ENCODE data around the gene LLGL1.

LLGL1 gene

DNA sequence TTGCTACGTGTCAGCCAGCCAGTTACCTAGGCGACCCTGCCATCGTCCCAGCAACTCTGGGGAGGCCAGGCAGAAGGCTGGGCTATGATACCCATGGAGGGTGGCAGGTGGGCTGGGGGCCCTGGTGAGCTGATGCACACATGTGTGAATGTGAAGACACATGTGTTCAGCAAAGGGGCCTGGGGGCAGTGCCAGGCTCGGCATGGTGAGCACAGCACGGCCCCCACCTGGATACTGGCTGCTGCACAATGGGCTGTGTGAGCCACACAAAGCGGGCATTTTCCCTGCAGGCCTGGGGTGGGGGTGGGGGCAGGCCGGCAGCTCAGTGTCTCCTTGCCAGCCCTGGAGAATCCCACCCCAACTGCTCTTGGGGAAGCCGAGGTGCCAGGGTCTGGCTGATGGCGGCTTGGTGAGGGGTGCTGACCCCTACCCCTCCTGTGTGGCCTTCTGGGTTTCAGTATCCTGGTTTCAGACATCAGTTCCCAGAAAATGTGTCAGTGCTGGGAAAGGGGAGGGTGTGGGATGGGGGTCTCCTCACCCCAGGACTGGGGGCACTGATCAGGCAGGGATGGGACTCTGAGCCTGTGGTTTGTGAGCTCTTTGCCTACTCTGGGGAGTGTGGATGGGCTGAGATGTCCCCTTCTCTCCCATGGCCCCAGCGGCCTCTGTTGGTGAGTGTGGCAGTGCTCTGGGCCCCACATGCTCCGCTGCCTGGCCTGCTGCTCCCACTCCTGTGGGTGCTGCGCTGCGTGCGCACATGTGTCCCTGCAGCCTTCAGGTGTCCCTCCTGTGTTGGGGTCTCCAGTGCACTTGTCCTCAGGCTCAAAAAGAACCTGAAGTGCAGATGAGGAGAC lies 5.1 kb downstream of the LLGL1 start:
- no peak for DNase-seq

DNA sequence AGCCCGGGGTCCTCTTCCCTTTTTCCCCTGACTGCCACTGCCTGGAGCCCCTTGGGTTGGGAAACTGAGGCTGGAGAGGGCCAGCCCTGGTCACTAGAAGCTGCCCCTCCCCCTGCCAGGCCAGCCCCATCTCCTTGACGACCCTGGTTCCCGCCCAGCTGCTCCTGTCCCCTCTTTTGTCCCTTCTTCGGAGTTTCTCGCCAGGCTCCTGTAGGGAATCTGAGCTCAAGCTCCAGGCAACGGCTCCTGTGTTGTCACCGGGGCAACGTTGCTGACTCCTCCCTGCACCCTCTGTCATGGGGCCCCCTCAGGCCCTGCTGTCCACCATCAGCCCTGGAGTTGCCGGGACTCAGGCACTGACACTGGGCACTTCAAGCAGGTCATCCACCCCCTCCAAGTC lies 5.7 kb downstream of the LLGL1 start:
- no peak for DNase-seq

DNA sequence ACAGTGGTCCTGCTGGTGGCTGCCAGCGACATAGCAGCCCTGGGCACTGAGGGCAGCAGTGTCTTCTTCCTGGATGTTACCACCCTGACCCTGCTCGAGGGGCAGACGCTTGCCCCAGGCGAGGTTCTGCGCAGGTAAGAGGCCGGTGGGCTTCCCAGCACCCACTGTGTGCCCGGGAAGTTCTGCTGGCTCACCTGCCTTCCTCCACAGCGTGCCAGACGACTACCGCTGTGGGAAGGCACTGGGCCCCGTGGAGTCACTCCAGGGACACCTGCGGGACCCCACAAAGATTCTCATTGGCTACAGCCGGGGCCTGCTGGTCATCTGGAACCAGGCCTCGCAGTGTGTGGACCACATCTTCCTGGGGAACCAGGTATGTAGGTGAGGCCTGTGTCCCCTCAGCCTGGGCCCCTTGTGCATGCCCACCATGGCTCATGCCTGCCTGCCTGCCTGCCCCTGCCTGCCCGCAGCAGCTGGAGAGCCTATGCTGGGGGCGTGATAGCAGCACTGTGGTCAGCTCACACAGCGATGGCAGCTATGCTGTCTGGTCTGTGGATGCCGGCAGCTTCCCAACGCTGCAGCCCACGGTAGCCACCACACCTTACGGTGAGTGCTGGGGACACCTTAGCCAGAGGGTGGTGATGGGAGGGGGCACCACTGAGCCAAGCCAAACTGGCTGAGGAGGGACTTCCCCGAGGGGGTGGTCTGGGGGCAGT lies 8.5 kb downstream of the LLGL1 start:
- no peak for DNase-seq

DNA sequence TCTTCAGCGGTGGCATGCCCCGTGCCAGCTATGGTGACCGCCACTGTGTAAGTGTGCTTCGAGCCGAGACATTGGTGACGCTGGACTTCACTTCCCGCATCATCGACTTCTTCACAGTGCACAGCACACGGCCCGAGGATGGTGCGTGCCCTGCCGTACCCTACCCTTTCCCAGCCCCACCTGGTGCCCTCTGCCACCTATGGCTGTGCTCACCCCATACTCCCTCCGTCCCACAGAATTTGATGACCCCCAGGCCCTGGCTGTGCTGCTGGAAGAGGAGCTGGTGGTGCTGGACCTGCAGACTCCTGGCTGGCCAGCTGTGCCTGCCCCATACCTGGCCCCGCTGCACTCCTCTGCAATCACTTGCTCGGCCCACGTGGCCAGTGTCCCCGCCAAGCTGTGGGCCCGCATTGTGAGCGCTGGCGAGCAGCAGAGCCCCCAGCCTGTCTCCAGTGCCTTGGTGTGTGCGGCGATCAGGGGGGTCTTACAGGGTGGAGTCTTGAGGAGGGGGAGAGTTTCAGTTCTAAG lies 9.5 kb downstream of the LLGL1 start:
- no peak for DNase-seq

DNA sequence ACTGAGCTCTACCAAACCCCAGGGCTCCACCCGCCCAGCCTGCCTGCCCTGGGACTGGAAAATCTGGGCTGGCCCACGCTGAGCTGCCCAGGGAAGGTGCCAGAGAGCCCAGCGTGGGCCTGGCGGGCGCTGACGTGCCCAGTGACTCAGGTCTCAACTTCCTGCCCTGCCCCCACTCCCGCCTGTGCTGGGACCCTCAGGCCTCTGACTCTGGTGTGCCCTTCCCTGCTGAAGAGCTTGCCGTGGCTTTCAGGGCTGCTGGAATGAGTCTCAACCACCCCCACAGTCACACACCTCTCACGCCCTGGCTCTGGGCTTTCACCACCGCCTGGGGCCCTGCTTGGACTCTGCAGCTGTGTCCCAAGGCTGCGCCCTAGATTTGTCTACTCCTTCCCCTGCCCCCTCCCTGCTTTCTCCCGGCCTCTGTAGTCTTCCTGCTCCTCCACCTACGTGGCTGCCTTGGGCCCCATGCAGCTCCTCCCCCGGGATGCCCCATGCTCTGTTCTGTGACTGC lies 10.4 kb downstream of the LLGL1 start:
- no peak for DNase-seq

DNA sequence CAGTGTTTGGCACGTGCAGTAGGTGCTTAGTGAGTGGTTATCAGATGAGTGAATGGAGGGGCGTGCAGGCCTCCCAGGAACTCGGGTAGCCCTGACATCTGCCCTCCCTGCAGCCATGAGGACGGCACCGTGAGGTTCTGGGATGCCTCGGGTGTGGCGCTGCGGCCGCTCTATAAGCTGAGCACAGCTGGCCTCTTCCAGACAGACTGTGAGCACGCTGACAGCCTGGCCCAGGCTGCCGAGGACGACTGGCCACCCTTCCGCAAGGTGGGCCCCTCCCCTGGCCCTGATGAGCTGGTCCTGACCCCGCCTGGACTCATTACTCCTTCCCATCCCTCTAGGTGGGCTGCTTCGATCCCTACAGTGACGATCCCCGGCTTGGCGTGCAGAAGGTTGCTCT lies 11.1 kb downstream of the LLGL1 start:
- DNase-seq: no peak

DNA sequence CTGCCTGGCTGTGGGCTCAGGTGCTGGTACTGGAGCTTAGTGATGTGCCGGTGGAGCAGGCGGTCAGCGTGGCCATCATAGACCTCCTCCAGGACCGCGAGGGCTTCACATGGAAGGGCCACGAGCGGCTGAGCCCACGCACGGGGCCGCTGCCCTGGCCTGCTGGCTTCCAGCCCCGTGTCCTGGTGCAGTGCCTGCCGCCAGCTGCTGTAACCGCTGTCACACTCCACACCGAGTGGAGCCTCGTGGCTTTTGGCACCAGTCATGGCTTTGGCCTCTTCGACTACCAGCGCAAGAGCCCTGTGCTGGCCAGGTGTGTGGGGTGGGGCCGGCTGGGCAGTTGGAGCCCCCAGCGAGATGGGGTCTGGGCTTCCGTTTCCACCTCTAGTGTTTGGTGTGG lies 12.0 kb downstream of the LLGL1 start:
- DNase-seq: no peak

DNA sequence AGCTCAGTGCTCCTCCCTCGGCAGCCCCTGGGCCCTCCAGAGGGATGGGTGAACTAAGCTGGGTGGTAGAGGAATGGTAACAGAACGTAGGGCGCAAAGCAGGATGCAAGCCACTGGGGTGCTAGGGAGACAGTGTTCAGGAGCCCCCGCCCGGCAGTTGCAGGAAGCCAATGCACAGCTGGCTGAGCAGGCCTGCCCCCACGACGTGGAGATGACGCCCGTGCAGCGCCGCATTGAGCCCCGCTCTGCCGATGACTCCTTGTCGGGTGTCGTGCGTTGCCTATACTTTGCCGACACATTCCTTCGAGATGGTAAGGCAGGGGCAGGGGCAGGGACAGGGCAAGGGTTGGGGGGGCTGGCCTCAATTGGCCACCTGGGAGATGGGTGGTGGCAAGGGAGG lies 12.9 kb downstream of the LLGL1 start:
- no peak for DNase-seq

DNA sequence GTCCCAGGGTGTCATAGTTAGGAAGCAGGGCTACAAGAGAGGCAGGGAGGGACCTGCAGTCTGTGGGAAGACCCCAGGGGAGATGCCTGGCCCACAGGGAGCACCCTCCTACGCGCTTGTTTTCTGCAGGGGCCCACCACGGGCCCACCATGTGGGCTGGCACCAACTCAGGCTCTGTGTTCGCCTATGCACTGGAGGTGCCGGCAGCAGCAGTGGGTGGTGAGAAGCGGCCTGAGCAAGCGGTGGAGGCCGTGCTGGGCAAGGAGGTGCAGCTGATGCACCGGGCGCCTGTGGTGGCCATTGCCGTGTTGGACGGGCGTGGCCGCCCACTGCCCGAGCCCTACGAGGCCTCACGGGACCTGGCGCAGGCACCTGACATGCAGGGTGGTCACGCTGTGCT lies 15.0 kb downstream of the LLGL1 start:
- no peak for DNase-seq

DNA sequence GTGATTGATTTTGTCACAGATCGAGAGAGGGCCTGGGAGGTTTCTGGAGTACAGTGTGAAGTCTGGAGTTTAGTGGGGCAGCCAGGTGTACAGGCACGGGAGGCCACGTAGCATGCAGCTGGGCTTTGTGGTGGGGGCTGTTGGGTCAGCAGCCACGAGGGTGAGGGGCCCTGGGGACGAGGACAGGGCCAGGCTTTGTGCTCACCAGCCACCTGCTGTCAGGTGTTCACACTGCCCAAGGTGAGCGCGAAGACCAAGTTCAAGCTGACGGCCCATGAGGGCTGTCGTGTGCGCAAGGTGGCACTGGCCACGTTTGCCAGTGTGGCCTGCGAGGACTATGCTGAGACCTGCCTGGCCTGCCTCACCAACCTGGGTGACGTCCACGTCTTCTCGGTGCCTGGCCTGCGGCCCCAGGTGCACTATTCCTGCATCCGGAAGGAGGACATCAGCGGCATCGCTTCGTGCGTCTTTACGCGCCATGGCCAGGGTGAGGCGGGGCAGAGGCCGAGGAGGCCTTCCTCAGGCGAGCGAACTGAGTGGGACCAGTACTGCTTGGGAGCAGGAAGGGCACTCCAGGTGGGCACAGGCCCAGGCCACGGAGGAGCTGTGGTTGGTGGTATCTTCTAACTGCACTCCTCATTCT lies 15.9 kb downstream of the LLGL1 start:
- no peak for DNase-seq

DNA sequence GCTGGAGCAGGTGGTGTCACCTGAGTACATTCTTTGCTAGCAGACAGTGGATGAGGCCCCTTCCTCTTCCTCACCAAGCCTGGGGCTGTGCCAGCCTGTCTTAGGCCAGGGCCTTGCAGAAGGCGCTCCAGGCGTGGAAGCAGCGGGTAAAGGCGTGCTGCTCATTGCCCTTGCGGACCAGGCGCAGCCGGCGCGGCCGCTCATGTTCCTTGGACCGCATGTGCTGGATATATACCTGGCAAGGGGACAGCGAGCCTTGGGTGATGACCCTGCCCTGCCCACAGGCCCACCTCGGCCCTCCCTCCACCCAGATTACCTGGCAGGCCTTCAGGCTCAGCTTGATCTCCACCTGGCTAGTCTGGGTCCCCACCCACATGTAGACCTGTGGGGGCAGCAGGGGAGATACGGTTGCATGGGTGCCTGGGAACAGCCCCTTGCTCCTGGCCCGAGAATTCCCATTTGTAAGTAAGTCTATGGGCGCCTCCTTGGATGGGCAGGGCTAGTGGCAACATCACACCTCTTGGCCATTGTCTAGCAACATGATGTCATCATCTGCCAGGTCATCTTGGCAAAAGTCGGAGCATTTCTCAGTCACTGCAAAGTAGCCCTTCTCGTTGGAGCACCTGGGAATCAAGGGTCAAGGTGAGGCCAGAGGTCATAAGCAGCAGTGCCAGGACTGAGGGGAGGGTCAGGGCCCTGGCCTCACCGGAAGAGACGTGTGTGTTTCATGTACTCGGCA lies 19.8 kb downstream of the LLGL1 start:
- no peak for DNase-seq

DNA sequence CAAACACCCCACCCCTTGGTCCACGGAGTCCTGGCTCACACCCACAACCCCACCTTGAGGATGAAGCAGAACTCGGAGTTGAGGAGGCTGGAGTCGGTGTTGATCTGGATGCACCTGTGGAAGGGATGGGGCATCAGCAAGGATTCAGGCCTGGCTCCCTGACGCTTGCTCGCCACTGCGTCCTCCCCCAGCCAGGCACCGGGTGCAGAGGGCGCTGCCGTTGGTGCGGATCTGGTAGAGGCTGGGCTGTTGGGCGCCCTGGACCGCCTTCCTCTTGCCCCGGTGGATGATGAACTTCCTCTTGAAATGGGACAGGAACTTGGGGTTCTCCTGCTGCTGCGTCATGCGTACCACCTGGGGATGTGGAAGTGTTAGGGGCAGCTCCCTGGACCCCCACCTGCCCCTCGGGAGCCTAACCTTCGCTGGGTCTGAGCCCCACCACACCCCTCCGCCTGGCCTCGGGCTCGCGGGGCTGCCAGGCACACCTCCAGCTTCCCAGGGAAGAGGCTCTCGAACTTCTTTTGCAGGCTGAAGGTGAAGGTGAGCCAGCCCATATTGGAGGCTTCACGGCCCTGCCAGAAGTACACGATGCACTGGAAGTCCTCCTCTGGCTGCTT lies 20.8 kb downstream of the LLGL1 start:
- DNase-seq: no peak

DNA sequence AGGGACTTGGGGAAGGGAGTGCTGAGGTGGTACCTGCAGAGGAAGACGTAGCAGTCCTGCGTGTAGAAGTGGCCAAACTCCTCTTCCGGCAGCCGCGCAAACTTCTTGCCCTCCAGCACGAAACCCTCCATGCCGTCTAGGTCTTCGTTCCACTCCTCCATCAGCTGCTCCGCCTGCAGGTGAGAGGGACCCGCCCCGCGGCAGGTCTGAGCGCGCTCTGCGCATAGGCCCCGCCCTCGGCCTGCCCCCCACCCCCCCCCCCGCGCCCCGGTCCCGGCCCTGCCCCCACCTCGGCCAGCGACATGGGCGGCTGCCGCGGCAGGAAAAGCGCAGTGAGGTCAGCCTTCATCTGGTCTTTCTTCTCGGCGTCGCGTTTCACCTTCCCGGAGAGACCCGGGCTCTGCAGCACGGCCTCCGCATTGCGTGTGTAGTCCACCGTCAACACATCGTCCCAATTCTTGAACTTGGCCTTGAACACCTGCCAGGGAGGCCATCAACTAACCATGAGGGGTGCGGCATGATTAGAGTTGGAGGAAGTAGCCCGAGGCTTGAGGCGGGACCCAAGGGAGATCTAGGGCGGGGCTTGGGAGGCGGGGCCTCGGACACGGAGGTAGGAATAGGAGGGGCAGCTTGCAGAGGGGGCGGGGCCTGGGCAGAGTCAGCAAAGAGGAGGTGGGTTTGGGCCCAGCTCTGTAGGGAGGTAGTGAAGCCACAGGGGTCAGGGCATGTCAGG lies 21.6 kb downstream of the LLGL1 start:
- no peak for DNase-seq

DNA sequence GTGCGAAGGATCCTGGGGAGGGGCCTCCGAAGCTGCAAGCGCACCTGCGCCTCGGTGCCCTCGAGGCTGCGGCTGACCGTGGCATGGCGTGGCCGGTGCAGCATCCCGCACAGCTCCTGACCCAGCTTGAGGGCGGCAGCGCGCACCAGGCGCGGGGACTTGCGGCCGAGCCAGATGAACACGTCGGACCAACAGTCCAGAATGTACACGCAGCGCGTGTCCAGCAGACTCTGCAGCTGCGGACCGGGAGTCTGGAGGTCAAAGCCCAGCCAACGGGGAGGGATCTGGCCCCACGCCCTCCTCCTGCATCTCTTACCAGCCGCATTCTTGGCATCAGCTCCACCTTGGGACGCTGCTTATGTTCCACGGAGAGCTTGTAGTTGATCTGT lies 22.2 kb downstream of the LLGL1 start:
- no peak for DNase-seq

DNA sequence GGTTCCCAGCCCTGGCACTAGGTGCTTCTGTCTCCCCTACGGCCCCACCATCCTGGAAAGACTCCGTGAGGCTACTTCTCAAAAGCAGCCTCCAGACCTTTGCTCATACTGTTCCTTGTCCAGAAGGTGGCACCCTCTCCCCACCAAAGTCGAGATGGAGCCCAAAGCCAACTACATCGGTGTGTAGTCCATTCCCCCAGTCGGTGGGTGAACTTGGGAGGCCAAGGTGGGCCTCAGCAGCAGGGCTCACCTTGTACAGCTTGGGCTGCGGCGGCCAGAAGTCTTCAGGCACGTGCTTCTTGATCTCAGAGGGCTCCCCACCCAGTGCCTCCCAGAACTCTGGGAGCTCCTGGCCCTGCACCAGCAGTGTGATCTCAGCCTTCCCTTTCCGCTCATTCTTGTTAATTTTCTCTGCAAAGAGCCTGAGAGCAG lies 22.9 kb downstream of the LLGL1 start:
- peak; percentile 1 for DNase-seq

DNA sequence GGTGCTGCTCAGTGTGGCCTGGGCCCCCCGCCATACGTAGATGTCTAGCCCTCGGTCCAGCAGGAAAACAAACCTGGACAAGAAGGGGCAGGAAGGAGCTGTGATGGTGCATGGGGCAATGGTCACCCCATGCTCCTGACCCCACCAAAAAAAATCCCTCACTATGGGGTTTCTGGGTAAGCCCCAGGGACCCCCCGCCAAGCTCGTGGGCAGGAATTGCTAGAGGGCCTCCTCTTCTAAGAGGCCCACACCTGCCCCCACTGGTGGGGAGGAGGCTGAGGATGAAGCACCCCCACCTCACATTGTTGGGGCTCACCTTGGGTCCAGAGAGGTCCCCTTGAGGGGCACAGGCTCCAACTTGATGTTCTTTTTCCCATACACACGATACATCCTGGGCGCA lies 23.4 kb downstream of the LLGL1 start:
- DNase-seq: no peak

DNA sequence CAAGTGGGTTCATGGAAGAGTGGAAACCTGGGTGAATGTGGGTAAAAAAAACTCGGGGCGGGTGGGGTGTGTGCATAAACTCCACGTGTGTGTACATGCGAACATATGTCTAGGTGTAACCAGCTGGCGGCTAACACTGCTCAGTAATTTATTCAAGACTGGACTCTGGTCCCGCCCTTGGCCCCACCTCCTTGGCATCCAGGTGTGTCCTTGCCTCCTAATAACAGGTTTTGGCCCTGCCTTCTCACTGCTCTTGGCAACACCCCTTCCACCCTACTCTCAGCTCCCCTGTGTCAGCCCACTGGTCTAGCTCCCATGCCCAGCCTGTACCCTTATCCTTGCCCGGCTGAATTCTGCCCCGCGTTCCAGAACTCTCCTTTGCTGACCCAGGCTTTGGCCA lies 24.8 kb downstream of the LLGL1 start:
- no peak for DNase-seq

DNA sequence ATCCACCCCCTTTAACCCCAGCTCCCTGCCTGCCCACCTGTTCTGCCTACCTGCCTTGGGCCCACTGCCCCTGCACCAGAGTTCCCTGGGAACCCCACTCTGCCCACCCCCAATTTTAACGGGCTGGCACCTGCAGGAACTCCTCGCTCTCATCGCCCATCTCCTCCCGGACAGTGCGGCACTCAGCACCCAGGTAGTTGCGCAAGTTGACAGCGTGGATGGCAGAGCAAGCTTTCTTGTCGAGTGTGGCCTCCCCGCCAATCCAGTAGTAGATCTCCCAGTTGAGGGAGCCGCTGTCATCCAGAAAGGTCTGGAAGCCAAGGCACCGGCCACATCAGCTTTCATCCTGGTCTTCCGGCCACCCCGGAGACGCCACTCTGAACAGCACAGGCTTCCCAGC lies 25.3 kb downstream of the LLGL1 start:
- no peak for DNase-seq

DNA sequence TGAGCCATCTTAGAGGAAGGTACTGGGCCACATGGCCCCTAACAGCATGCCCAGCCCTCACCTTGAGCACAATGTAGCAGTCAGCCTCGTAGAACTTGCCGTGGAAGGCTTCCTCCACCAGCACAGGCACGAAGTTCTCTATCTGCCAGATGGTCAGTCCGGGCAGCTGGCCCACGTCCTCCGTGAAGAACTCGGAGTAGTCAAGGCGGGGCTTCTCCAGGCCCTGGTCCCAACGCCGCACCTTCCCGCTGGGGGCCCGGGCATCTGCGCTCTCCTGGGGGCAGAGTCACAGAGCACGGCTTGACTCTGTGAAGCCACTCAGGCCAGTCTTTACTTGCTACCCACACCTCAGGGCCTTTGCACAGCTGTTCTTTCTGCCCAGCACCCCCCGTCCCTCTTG lies 25.8 kb downstream of the LLGL1 start:
- no peak for DNase-seq

DNA sequence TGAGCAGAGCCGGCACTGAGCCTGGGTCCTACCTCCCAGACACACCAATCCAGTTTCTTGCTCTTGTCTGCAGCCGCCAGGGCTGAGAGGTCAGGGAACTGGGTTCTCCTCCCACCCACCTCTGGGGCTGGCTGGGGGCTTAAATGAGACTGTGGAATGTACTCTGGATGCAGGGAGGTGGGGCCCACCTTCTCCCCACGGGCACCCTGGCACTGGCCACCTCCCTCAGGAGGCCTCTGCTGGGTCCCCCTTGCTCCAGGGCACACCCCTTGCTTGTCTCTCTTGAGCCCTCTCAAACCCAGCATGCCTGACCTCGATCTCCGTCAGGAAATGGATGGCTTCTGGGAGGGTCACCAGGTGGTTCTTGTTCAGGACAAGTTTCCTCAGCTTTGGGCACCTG lies 26.7 kb downstream of the LLGL1 start:
- no peak for DNase-seq

DNA sequence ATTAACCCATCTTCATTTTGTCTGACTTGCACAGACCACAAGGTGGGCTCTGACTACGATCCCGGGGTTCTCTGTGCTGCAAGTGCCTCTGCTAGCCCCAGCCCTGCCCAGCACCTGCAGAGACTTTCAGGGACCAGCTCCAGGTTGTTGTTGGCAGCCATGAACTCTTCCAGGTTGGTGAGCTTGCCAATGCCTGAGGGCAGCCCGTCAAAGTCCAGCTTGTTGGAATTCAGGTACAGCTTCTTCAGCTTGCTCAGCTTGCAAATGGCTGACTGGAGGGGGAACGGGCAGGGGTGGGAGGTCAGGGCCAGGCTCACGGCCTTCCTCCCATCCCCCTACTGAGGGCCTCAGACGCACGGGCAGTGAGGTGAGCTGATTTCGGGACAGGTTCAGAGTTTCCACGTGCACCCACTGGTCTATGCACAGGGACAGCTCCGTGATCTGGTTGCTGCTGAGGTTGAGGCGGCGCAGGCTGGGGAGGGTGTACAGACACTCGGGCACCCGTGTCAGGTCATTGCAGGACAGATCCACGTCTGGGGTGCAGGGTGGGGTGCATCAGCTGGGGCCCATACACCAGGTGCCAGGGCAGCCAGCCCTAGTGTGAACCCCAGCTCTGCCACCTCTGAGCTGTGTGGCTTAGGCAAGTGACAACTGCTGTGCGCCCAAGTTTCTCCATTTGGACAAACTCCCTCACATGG lies 27.9 kb downstream of the LLGL1 start:
- DNase-seq: no peak

Data from NCI-H2081 treated with DMSO at 0.1 percent for 48 hours (cell line).